ENCODE measurements around the gene MCIDAS. TPM values are rescaled to one million over a fixed set of nuclear protein-coding genes. Genes with fewer than 3 reads are reported as not detected.

Gene MCIDAS
- total and polyA plus RNA-seq, 3 donors from 2014 or later = 0.39 to 0.68 (median 0.42) TPM

- 3% methylated on average over 44 to 45 of the region's 45 CpGs for WGBS, 2 donors
- DNase-seq = peak; percentile 37
- Histone ChIP-seq H3K27ac (no peak overlapping the region), H3K36me3 (ENCODE audit: low read depth, missing control alignments) (no peaks in the 10 kb centered on the region), H3K4me1 (peaks cover 26% of the 10 kb centered on the region), H3K27me3 (no peaks in the 10 kb centered on the region), H3K9me3 (no peaks in the 10 kb centered on the region), H3K4me3 (peak overlapping the region; percentile 57 to 61)
- TF ChIP-seq POLR2A (IDR thresholded peaks at IDR 0.05) (no peak), CTCF (IDR thresholded peaks at IDR 0.05) (no peak)
- intact Hi-C loops (cut with DNase I; ENCODE audit: low total_unique reads) = no loop called here
These were observed 5.3 kb upstream of the MCIDAS start for GRCh38 chr5:55232271-55232984.

GRCh38 chr5:55231919-55232270, 4.8 kb upstream of the MCIDAS start:
- H3K27me3 ChIP-seq = no peaks in the 10 kb centered on the region
- no peaks in the 10 kb centered on the region for H3K36me3 ChIP-seq (ENCODE audit: low read depth, missing control alignments)
- no peak overlapping the region for H3K27ac ChIP-seq
- H3K9me3 ChIP-seq = no peaks in the 10 kb centered on the region
- no peak for DNase-seq
- 8 to 9% methylated on average over 11 of the region's 11 CpGs for WGBS, 2 donors
- intact Hi-C loops (cut with DNase I; ENCODE audit: low total_unique reads) = no loop called here
- no peak for TF ChIP-seq CTCF (IDR thresholded peaks at IDR 0.05)
- no peak for TF ChIP-seq POLR2A (IDR thresholded peaks at IDR 0.05)
- peak overlapping the region; percentile 57 to 61 for H3K4me3 ChIP-seq
- H3K4me1 ChIP-seq = peaks cover 30% of the 10 kb centered on the region

- no peak overlapping the region for H3K27ac ChIP-seq
- no peaks in the 10 kb centered on the region for H3K36me3 ChIP-seq (ENCODE audit: low read depth, missing control alignments)
- DNase-seq = no peak
- WGBS, 2 donors = 3 to 10% methylated on average over 19 to 38 of the region's 48 CpGs
- peaks cover 30% of the 10 kb centered on the region for H3K4me1 ChIP-seq
- H3K4me3 ChIP-seq = peak overlapping the region in 1 of 2 donors; percentile 61
- intact Hi-C loops (cut with DNase I; ENCODE audit: low total_unique reads) = no loop called here
- TF ChIP-seq CTCF (IDR thresholded peaks at IDR 0.05) (no peak), POLR2A (IDR thresholded peaks at IDR 0.05) (no peak)
- H3K9me3 ChIP-seq = no peaks in the 10 kb centered on the region
- H3K27me3 ChIP-seq = no peaks in the 10 kb centered on the region
These were observed 4.2 kb upstream of the MCIDAS start for GRCh38 chr5:55231029-55231918.

- 27 to 33% methylated on average over 8 of the region's 8 CpGs for WGBS, 2 donors
- H3K9me3 ChIP-seq = no peaks in the 10 kb centered on the region
- H3K27me3 ChIP-seq = no peaks in the 10 kb centered on the region
- no peak overlapping the region for H3K27ac ChIP-seq
- no peaks in the 10 kb centered on the region for H3K36me3 ChIP-seq (ENCODE audit: low read depth, missing control alignments)
- intact Hi-C loops (cut with DNase I; ENCODE audit: low total_unique reads) = no loop called here
- peaks cover 30% of the 10 kb centered on the region for H3K4me1 ChIP-seq
- no peak for DNase-seq
- TF ChIP-seq POLR2A (IDR thresholded peaks at IDR 0.05) (no peak), CTCF (IDR thresholded peaks at IDR 0.05) (no peak)
- no peak overlapping the region for H3K4me3 ChIP-seq
These were observed 3.0 kb upstream of the MCIDAS start for GRCh38 chr5:55230086-55230629.

All from testis (tissue), 3 donors.